Measurements from ENCODE around the gene SLC44A5. TPM values are rescaled to one million over a fixed set of nuclear protein-coding genes. Genes with fewer than 3 reads are reported as not detected.
"Not testable (repeated sequence)": the region's sequence is repeated elsewhere in the genome, so short reads cannot be mapped to it uniquely, and the experiment has no call there.

Gene SLC44A5
- total and polyA plus RNA-seq, 2 donors (not counting 1 experiment from before 2014, with no cell fraction given) = 2.8 to 4.2 TPM

DNA sequence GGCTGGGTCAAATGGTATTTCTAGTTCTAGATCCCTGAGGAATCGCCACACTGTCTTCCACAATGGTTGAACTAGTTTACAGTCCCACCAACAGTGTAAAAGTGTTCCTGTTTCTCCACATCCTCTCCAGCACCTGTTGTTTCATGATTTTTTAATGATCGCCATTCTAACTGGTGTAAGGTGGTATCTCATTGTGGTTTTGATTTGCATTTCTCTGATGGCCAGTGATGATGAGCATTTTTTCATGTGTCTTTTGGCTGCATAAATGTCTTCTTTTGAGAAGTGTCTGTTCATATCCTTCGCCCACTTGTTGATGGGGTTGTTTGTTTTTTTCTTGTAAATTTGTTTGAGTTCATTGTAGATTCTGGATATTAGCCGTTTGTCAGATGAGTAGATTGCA lies 34.2 kb upstream of the SLC44A5 start:
- H2AFZ ChIP-seq (ENCODE audit: insufficient read depth, low read depth, low read length, poor library complexity, severe bottlenecking); H3K4me1 Mint-ChIP-seq; H3K4me3 Mint-ChIP-seq; H3K4me3 ChIP-seq (ENCODE audit: control extremely low read depth in 1 of 5, extremely low read depth in 1 of 5, insufficient read depth in 1 of 5, low read depth in 2 of 5, low read length in 4 of 5); ATAC-seq (ENCODE audit: low read depth); H3K27ac ChIP-seq (ENCODE audit: low read length in 2 of 2); DNase-seq; H3K27ac Mint-ChIP-seq; H3K27me3 Mint-ChIP-seq; H4K20me1 ChIP-seq (ENCODE audit: control insufficient read depth, insufficient read depth, low read length, poor library complexity, severe bottlenecking); POLR2A ChIA-PET; H3K36me3 ChIP-seq (replicated peaks in 1 of 2; ENCODE audit: control extremely low read depth in 1 of 2, control insufficient read depth in 1 of 2, extremely low read depth in 1 of 2, insufficient read depth in 2 of 2, low read length in 1 of 2); CTCF ChIA-PET; H3K9ac ChIP-seq (ENCODE audit: low read length); H3K79me2 ChIP-seq (ENCODE audit: control insufficient read depth, insufficient read depth, low read length); intact Hi-C loops (cut with micrococcal nuclease); H3K4me2 ChIP-seq (replicated peaks; ENCODE audit: low read depth, low read length, poor library complexity, severe bottlenecking); H3K27me3 ChIP-seq (replicated peaks in 1 of 4; ENCODE audit: control extremely low read depth in 1 of 4, control insufficient read depth in 3 of 4, insufficient read depth in 4 of 4, low read length in 3 of 4); H3K4me1 ChIP-seq (ENCODE audit: control insufficient read depth in 2 of 2, insufficient read depth in 2 of 2, low read length in 2 of 2): not testable (repeated sequence)
- 67% methylated on average over 1 of the region's 4 CpGs for WGBS (ENCODE audit: insufficient coverage)
- peaks cover 12% of the 10 kb centered on the region for H3K9me3 Mint-ChIP-seq (ENCODE audit: insufficient read depth)
- H3K9me3 ChIP-seq (ENCODE audit: control extremely low read depth in 1 of 3, control insufficient read depth in 2 of 3, insufficient read depth in 1 of 3, low read length in 2 of 3) = peaks cover 1 to 11% (median 9%) of the 10 kb centered on the region in 3 donors

DNA sequence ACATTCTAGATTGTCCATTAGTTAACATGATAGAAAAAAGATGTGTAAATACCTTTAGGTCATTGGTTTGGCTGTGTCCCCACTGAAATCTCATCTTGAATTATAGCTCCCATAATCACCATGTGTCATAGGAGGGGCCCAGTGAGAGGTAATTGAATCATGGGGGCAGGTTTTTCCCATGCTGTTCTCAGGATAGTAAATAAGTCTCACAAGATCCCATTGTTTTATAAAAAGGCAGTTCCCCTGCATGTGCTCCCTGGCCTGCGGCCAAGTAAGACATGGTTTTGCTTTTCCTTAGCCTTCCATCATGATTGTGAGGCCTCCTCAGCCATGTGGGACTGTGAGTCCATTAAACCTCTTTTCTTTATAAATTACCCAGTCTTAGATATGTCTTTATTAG lies 32.5 kb upstream of the SLC44A5 start:
- intact Hi-C loops (cut with micrococcal nuclease) = no loop called here
- no peak overlapping the region for H3K27ac ChIP-seq (ENCODE audit: low read length in 2 of 2)

More for the DNA sequence above, 32.5 kb upstream of the SLC44A5 start:
- H3K4me2 ChIP-seq (replicated peaks; ENCODE audit: low read depth, low read length, poor library complexity, severe bottlenecking) = no peak overlapping the region
- H3K4me3 Mint-ChIP-seq = no peak overlapping the region
- ChIA-PET POLR2A (no interaction called here), CTCF (no interaction called here)
- no peaks in the 10 kb centered on the region for H3K4me1 Mint-ChIP-seq
- peaks cover 12% of the 10 kb centered on the region for H3K9me3 Mint-ChIP-seq (ENCODE audit: insufficient read depth)
- no CpG with 5 or more reads among the region's 1 CpG for WGBS (ENCODE audit: insufficient coverage)
- no peaks in the 10 kb centered on the region for H3K79me2 ChIP-seq (ENCODE audit: control insufficient read depth, insufficient read depth, low read length)
- H3K9ac ChIP-seq (ENCODE audit: low read length) = no peak overlapping the region
- H3K27me3 Mint-ChIP-seq = no peaks in the 10 kb centered on the region
- no peaks in the 10 kb centered on the region for H3K36me3 ChIP-seq (replicated peaks in 1 of 2; ENCODE audit: control extremely low read depth in 1 of 2, control insufficient read depth in 1 of 2, extremely low read depth in 1 of 2, insufficient read depth in 2 of 2, low read length in 1 of 2)
- H3K4me3 ChIP-seq (ENCODE audit: control extremely low read depth in 1 of 5, extremely low read depth in 1 of 5, insufficient read depth in 1 of 5, low read depth in 2 of 5, low read length in 4 of 5) = no peak overlapping the region
- TF ChIP-seq CTCF (IDR thresholded peaks at IDR 0.05) (no peak), EZH2 (IDR thresholded peaks at IDR 0.05; ENCODE audit: borderline replicate concordance, insufficient read depth, low read depth, low read length, poor library complexity, severe bottlenecking) (no peak)
- H4K20me1 ChIP-seq (ENCODE audit: control insufficient read depth, insufficient read depth, low read length, poor library complexity, severe bottlenecking) = no peaks in the 10 kb centered on the region
- no peaks in the 10 kb centered on the region for H3K27me3 ChIP-seq (replicated peaks in 1 of 4; ENCODE audit: control extremely low read depth in 1 of 4, control insufficient read depth in 3 of 4, insufficient read depth in 4 of 4, low read length in 3 of 4)
- ATAC-seq (ENCODE audit: low read depth) = no peak
- H3K9me3 ChIP-seq (ENCODE audit: control extremely low read depth in 1 of 3, control insufficient read depth in 2 of 3, insufficient read depth in 1 of 3, low read length in 2 of 3) = peaks cover 1 to 11% (median 9%) of the 10 kb centered on the region in 3 donors
- no peak overlapping the region for H2AFZ ChIP-seq (ENCODE audit: insufficient read depth, low read depth, low read length, poor library complexity, severe bottlenecking)
- no peak for DNase-seq
- no peak overlapping the region for H3K27ac Mint-ChIP-seq
- no peaks in the 10 kb centered on the region for H3K4me1 ChIP-seq (ENCODE audit: control insufficient read depth in 2 of 2, insufficient read depth in 2 of 2, low read length in 2 of 2)
